ENCODE measurements around the gene SGCA. TPM values are rescaled to one million over a fixed set of nuclear protein-coding genes. Genes with fewer than 3 reads are reported as not detected.

The SGCA gene
- total and polyA plus RNA-seq, 9 of the 15 experiments (the other 6 are each of a cell fraction or from before 2014, with no cell fraction given): not detected

- TF ChIP-seq TCF15 (CRISPR knock-in tag; IDR thresholded peaks at IDR 0.05) (no peak), BCL6 (CRISPR knock-in tag; IDR thresholded peaks at IDR 0.05) (no peak), ZBTB49 (CRISPR knock-in tag; IDR thresholded peaks at IDR 0.05; ENCODE audit: borderline replicate concordance) (no peak), ESRRA (IDR thresholded peaks at IDR 0.05; ENCODE audit: borderline replicate concordance, low read depth) (peak; percentile 41; the same call in 1 of the 2 replicates), ZNF561 (CRISPR knock-in tag; conservative IDR thresholded peaks at IDR 0.05) (no peak), ZNF778 (CRISPR knock-in tag; IDR thresholded peaks at IDR 0.05) (no peak), ZNF121 (CRISPR knock-in tag; conservative IDR thresholded peaks at IDR 0.05) (no peak), ETV1 (tag; conservative IDR thresholded peaks at IDR 0.05; ENCODE audit: low read depth) (0 out of 2 replicates have a peak, but pooled peaks have one; percentile 44), THRAP3 (IDR thresholded peaks at IDR 0.05; ENCODE audit: borderline replicate concordance) (no peak), CREBBP (IDR thresholded peaks at IDR 0.05; ENCODE audit: low read depth, low read length) (no peak), SUPT5H (IDR thresholded peaks at IDR 0.05) (no peak), ZNF316 (IDR thresholded peaks at IDR 0.05) (peak; percentile 70), ZNF165 (CRISPR knock-in tag; IDR thresholded peaks at IDR 0.05; ENCODE audit: borderline replicate concordance) (no peak), TBP (optimal IDR thresholded peaks at IDR 0.05; ENCODE audit: low read depth, low read length) (no peak), ELF1 (tag; IDR thresholded peaks at IDR 0.05) (peak; percentile 61; the same call in 1 of the 2 replicates), MLLT1 (IDR thresholded peaks at IDR 0.05) (0 out of 4 replicates have a peak, but pooled peaks of 1 of the 2 experiments have one; percentile 28), ZNF311 (CRISPR knock-in tag; IDR thresholded peaks at IDR 0.05) (no peak), WHSC1 (IDR thresholded peaks at IDR 0.05; ENCODE audit: low read length) (no peak), ZNF717 (CRISPR knock-in tag; IDR thresholded peaks at IDR 0.05) (no peak), VEZF1 (CRISPR knock-in tag; IDR thresholded peaks at IDR 0.05) (peak; percentile 40), CEBPG (CRISPR knock-in tag; IDR thresholded peaks at IDR 0.05) (no peak), CEBPG (tag; conservative IDR thresholded peaks at IDR 0.05 in 1 of 2, IDR thresholded peaks at IDR 0.05 in 1 of 2) (no peak), CBFA2T3 (IDR thresholded peaks at IDR 0.05) (peak; percentile 63), ZZZ3 (IDR thresholded peaks at IDR 0.05) (no peak), CBFA2T2 (conservative IDR thresholded peaks at IDR 0.05) (peak; percentile 44)
Measured at GRCh38 chr17:50127697-50128361, 38.0 kb upstream of the SGCA start (continued).
